Neuronal stem cell (in vitro differentiated cells): Measurements from ENCODE around the gene IGF2BP3.

Experiments
- DNase-seq: peaks from one replicate; pipeline ENCODE4 v3.0.0-alpha.2; 2013; ENCODE audit warnings: low spot score
- H2AFZ ChIP-seq: one replicate; pipeline ENCODE4 v1.6.1; 2013; ENCODE audit warnings: mild to moderate bottlenecking, low read length, inconsistent platforms
- H2AK5ac ChIP-seq: 2 replicates; pipeline ENCODE4 v1.6.1; 2013; ENCODE audit warnings: low read depth, mild to moderate bottlenecking, inconsistent platforms, low read length, moderate library complexity, mixed read lengths
- H2BK120ac ChIP-seq: 2 replicates; pipeline ENCODE4 v1.6.1; 2013; ENCODE audit warnings: low read depth, mild to moderate bottlenecking, inconsistent platforms, low read length, moderate library complexity, mixed read lengths
- H2BK12ac ChIP-seq: one replicate; pipeline ENCODE4 v1.6.1; 2013; ENCODE audit warnings: low read length, inconsistent platforms
- H2BK15ac ChIP-seq: 2 replicates; pipeline ENCODE4 v1.6.1; 2013; ENCODE audit warnings: mild to moderate bottlenecking, low read length, inconsistent platforms, mixed read lengths
- H2BK5ac ChIP-seq: one replicate; pipeline ENCODE4 v1.6.1; 2013; ENCODE audit warnings: inconsistent platforms, mild to moderate bottlenecking, low read length, moderate library complexity
- H3K14ac ChIP-seq: one replicate; pipeline ENCODE4 v1.6.1; 2013; ENCODE audit warnings: low read length, inconsistent platforms
- H3K18ac ChIP-seq: 2 replicates; pipeline ENCODE4 v1.6.1; 2013; ENCODE audit warnings: low read length, inconsistent platforms
- H3K23ac ChIP-seq: 2 replicates; pipeline ENCODE4 v1.6.1; 2013; ENCODE audit warnings: low read depth, mild to moderate bottlenecking, mixed read lengths, low read length, inconsistent platforms; ENCODE audit not compliant: poor library complexity
- H3K27ac ChIP-seq: replicated peaks from 3 replicates; pipeline ENCODE4 v1.5.1; 2013; ENCODE audit warnings: low read length, inconsistent platforms
- H3K27me3 ChIP-seq, 3 experiments: 2 replicates each; pipeline ENCODE4 v1.6.1; 2013; ENCODE audit warnings: low read length in 3 of 3, mild to moderate bottlenecking in 2 of 3, inconsistent platforms in 1 of 3, low read depth in 1 of 3, mixed read lengths in 1 of 3, moderate library complexity in 1 of 3; ENCODE audit not compliant: control insufficient read depth in 3 of 3, insufficient read depth in 3 of 3
- H3K36me3 ChIP-seq, 2 donors: replicated peaks in 1 of 2; 2 replicates each; pipeline ENCODE4 v1.6.1; 2013; ENCODE audit warnings: low read length in 2 of 2; ENCODE audit not compliant: control insufficient read depth in 2 of 2, insufficient read depth in 2 of 2
- H3K4ac ChIP-seq: 2 replicates; pipeline ENCODE4 v1.6.1; 2013; ENCODE audit warnings: inconsistent platforms, mild to moderate bottlenecking, low read length, moderate library complexity
- H3K4me1 ChIP-seq, 2 donors: 1 replicate in 1 of 2; 2 replicates in 1 of 2; pipeline ENCODE4 v1.6.1; 2013; ENCODE audit warnings: low read length in 2 of 2, low read depth in 1 of 2; ENCODE audit not compliant: control insufficient read depth in 2 of 2, insufficient read depth in 1 of 2
- H3K4me2 ChIP-seq: one replicate; pipeline ENCODE4 v1.6.1; 2013; ENCODE audit warnings: mild to moderate bottlenecking, low read length, inconsistent platforms; ENCODE audit not compliant: insufficient read depth, poor library complexity, severe bottlenecking
- H3K4me3 ChIP-seq, 2 donors: 2 replicates each; pipeline ENCODE4 v1.5.1; 2013; ENCODE audit warnings: low read length in 2 of 2, mild to moderate bottlenecking in 2 of 2, inconsistent platforms in 1 of 2, moderate library complexity in 1 of 2
- H3K79me1 ChIP-seq: one replicate; pipeline ENCODE4 v1.6.1; 2013; ENCODE audit warnings: low read depth, mild to moderate bottlenecking, inconsistent platforms, low read length, moderate library complexity
- H3K9ac ChIP-seq: one replicate; pipeline ENCODE4 v1.6.1; 2013; ENCODE audit warnings: mild to moderate bottlenecking, low read depth, low read length, inconsistent platforms; ENCODE audit not compliant: poor library complexity
- H3K9me3 ChIP-seq, 2 donors: replicated peaks in 1 of 2; 2 replicates each; pipeline versions ENCODE3 to v1.6.1; 2013; ENCODE audit warnings: low read length in 2 of 2, mild to moderate bottlenecking in 2 of 2, inconsistent platforms in 1 of 2, low read depth in 1 of 2, mixed read lengths in 1 of 2, moderate library complexity in 1 of 2; ENCODE audit not compliant: control insufficient read depth in 2 of 2, insufficient read depth in 1 of 2
- H4K8ac ChIP-seq: one replicate; pipeline ENCODE4 v1.6.1; 2013; ENCODE audit warnings: low read depth, mild to moderate bottlenecking, inconsistent platforms, low read length, moderate library complexity
- H4K91ac ChIP-seq: one replicate; pipeline ENCODE4 v1.6.1; 2013; ENCODE audit warnings: low read length, low read depth, mild to moderate bottlenecking, inconsistent platforms; ENCODE audit not compliant: poor library complexity
- WGBS, 2 donors: extraction: QIAGEN DNeasy Blood & Tissue Kit; methylation state at CpG; one replicate each; pipeline ENCODE4 v1.1.7; 2013; ENCODE audit warnings: missing lambda C conversion rate in 2 of 2, mixed read lengths in 1 of 2; ENCODE audit not compliant: insufficient read length in 2 of 2, insufficient replicate concordance in 1 of 2; ENCODE audit errors: extremely low coverage in 2 of 2; 5-methylcytosine and 5-hydroxymethylcytosine counted together

The IGF2BP3 gene

DNA sequence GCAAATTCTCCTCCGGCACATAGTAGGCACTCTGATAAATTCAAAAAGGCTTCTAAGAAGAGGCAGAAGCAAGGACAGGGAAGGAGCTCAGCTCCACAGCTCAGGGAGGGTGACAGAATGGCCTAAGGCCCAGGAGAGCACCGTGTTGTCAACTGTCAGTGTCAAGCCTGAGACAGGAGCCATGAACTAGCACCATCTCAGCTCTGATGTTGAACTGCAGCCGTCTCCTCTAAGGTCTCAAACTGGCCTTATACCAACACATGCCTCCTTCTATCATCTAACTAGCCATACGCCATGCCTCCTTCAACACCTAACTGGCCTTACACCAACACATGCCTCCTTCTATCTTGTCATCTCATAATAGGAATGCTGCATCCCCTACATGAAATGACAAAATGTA lies 73.0 kb downstream of the IGF2BP3 start:
- H2AFZ ChIP-seq = no peak overlapping the region
- WGBS, 2 donors = no CpG with 5 or more reads among the region's 4 CpGs
- H4K8ac ChIP-seq = no peak overlapping the region
- H3K9me3 ChIP-seq = no peaks in the 10 kb centered on the region
- H3K27ac ChIP-seq = no peak overlapping the region
- peaks cover 0 to 3% of the 10 kb centered on the region in 2 donors for H3K4me1 ChIP-seq
- H3K79me1 ChIP-seq = peaks cover 4% of the 10 kb centered on the region
- no peak overlapping the region for H4K91ac ChIP-seq
- no peak overlapping the region for H2BK120ac ChIP-seq
- no peak overlapping the region for H2AK5ac ChIP-seq
- H3K27me3 ChIP-seq = no peaks in the 10 kb centered on the region
- no peak overlapping the region for H3K18ac ChIP-seq
- H3K4me2 ChIP-seq = no peak overlapping the region
- H3K4me3 ChIP-seq = no peak overlapping the region
- peaks cover 5 to 84% of the 10 kb centered on the region in 2 donors for H3K36me3 ChIP-seq
- no peak overlapping the region for H3K23ac ChIP-seq
- H3K14ac ChIP-seq = no peak overlapping the region
- H2BK12ac ChIP-seq = no peak overlapping the region
- DNase-seq = no peak
- no peak overlapping the region for H3K4ac ChIP-seq
- H2BK15ac ChIP-seq = no peak overlapping the region
- no peak overlapping the region for H3K9ac ChIP-seq
- H2BK5ac ChIP-seq = no peak overlapping the region

DNA sequence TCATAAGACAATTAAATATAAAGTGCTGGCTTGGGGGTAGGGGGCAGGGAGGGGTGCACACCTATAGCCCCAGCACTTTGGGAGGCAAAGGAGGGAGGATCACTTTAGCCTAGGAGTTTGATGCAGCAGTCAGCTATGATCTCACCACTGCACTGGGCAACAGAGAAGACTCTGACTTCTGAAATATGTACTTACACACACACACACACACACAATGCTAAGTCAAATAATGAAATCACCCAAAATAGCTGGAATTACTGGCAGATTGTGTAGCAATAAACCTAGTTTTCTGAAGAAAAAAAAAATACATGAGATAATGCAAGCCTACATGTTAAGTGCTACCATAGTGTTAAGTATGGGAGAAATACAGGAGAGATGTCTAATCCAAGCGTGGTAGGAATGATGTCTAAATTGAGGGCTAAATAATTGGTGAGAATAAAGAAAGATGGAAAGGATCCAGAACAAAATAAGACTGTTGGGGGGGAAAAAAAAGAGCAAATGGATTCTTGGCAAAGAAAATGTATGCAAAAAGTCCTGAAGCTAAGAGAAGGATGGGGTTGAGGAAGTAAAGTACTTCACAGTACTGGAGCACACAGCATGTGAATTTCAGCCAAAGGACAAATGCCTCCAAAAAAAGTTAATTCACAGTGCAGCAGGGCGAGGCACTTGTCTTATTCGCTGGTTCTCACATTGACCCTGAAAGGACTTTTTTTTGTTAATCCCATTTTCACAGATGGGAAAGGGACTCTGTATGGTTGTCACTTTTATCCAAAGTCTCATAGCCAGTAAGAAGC lies 73.9 kb downstream of the IGF2BP3 start:
- no peak overlapping the region for H2BK15ac ChIP-seq
- no peak overlapping the region for H2BK120ac ChIP-seq
- H3K18ac ChIP-seq = no peak overlapping the region
- no peak for DNase-seq
- no peaks in the 10 kb centered on the region for H3K9me3 ChIP-seq
- H4K91ac ChIP-seq = no peak overlapping the region
- H3K14ac ChIP-seq = no peak overlapping the region
- no peak overlapping the region for H3K4me2 ChIP-seq
- H3K4ac ChIP-seq = no peak overlapping the region
- no peak overlapping the region for H2AFZ ChIP-seq
- no peaks in the 10 kb centered on the region for H3K27me3 ChIP-seq
- H3K79me1 ChIP-seq = peaks cover 4% of the 10 kb centered on the region
- H3K36me3 ChIP-seq = peaks cover 5 to 83% of the 10 kb centered on the region in 2 donors
- no peak overlapping the region for H2BK12ac ChIP-seq
- no peak overlapping the region for H3K27ac ChIP-seq
- no peak overlapping the region for H3K23ac ChIP-seq
- no peak overlapping the region for H3K9ac ChIP-seq
- no CpG with 5 or more reads among the region's 3 CpGs for WGBS, 2 donors
- no peak overlapping the region for H4K8ac ChIP-seq
- peaks cover 0 to 3% of the 10 kb centered on the region in 2 donors for H3K4me1 ChIP-seq
- H3K4me3 ChIP-seq = no peak overlapping the region
- no peak overlapping the region for H2AK5ac ChIP-seq
- no peak overlapping the region for H2BK5ac ChIP-seq

DNA sequence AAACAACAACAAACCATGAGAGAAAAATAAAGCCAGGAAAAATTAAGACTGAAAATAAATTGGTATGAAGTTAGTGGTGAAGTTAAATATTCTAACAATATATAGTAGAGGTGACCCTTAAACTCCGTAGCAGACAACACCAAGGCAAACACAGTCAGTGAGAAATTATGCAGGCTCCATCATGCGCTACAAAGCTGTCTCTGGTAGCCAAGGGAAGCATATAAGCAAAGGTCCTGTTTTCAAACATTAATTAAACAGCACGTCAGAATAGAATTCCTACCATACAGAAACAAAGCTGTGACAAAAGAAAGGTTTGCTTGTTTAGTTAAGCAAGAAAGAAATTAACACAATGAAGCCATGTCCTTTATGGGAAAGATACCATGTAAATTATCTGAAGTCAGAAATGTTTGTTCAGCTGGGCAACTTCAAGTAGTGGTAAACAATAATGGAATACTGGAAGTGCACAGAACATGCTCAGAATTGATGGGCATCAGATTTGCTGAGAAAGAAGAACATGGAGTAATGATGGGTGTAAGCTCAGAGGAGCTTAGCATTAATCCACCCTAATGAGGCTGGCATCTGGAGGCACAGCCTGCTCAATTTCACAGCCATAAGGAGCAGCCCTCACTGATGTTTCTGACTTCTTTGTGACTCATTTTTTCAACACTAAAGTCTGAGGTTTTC lies 75.7 kb downstream of the IGF2BP3 start:
- no CpG with 5 or more reads among the region's 3 CpGs for WGBS, 2 donors
- Histone ChIP-seq H3K4me3 (no peak overlapping the region), H3K27ac (no peak overlapping the region), H3K23ac (no peak overlapping the region), H3K27me3 (no peaks in the 10 kb centered on the region), H3K36me3 (peaks cover 3 to 80% of the 10 kb centered on the region in 2 donors), H3K9ac (no peak overlapping the region), H2AK5ac (no peak overlapping the region), H3K14ac (no peak overlapping the region), H3K4ac (no peak overlapping the region), H2AFZ (no peak overlapping the region), H3K18ac (no peak overlapping the region), H3K79me1 (peaks cover 4% of the 10 kb centered on the region), H3K4me2 (no peak overlapping the region), H4K8ac (no peak overlapping the region), H3K4me1 (peaks cover 0 to 3% of the 10 kb centered on the region in 2 donors), H2BK12ac (no peak overlapping the region), H4K91ac (no peak overlapping the region), H2BK15ac (no peak overlapping the region), H2BK120ac (no peak overlapping the region), H2BK5ac (no peak overlapping the region), H3K9me3 (no peaks in the 10 kb centered on the region)
- no peak for DNase-seq

DNA sequence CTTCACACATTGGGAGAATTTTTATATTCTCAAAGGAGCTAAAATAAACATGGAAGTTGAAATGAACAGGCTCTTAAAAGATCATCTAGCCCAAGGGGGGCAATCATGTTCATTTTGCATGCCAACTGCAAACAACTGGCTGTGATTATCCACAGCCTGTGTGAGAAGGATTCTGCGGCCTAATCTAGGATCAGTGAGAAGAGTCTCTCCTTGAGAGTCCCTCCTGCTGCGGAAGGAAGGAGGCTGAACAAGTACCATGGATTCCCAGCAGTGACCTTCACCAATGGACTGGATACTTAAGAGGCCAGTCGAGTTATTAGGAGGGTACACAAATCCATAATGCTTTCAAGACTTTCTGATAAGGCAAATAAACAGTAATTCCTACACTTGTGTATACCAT lies 76.7 kb downstream of the IGF2BP3 start:
- no peak overlapping the region for H2BK120ac ChIP-seq
- no peak overlapping the region for H2BK15ac ChIP-seq
- peaks cover 4% of the 10 kb centered on the region for H3K79me1 ChIP-seq
- peaks cover 0 to 3% of the 10 kb centered on the region in 2 donors for H3K4me1 ChIP-seq
- DNase-seq = no peak
- H2AK5ac ChIP-seq = no peak overlapping the region
- no peak overlapping the region for H3K14ac ChIP-seq
- H2BK12ac ChIP-seq = no peak overlapping the region
- no peak overlapping the region for H3K4me2 ChIP-seq
- no peaks in the 10 kb centered on the region for H3K27me3 ChIP-seq
- H3K9me3 ChIP-seq = no peaks in the 10 kb centered on the region
- H4K8ac ChIP-seq = no peak overlapping the region
- no peak overlapping the region for H3K4me3 ChIP-seq
- H3K18ac ChIP-seq = no peak overlapping the region
- no CpG with 5 or more reads among the region's 3 CpGs for WGBS, 2 donors
- no peak overlapping the region for H3K27ac ChIP-seq
- H3K9ac ChIP-seq = no peak overlapping the region
- no peak overlapping the region for H2BK5ac ChIP-seq
- no peak overlapping the region for H4K91ac ChIP-seq
- H3K4ac ChIP-seq = no peak overlapping the region
- peaks cover 3 to 86% of the 10 kb centered on the region in 2 donors for H3K36me3 ChIP-seq
- H3K23ac ChIP-seq = no peak overlapping the region
- H2AFZ ChIP-seq = no peak overlapping the region
